Endothelial cell of umbilical vein (primary cell): ENCODE data around the gene XXYLT1. TPM values are rescaled to one million over a fixed set of nuclear protein-coding genes. Genes with fewer than 3 reads are reported as not detected.

Experiments used
- BruUV-seq: library from RNA; stranded (reverse); fragments of 400-500 nt; replicated peaks from 2 replicates; lab custom pipeline; 2021; lab: Mats Ljungman, UMichigan
- CTCF ChIA-PET: fragments of 300-600, 350-600 bp; sonication (Branson Sonifier 250); formaldehyde crosslinking; loops from one replicate; lab custom pipeline; 2021; ENCODE audit warnings: antibody characterized with exemption, inconsistent platforms; lab: Charles Lee
- POLR2A ChIA-PET: fragments of 300-600, 350-600 bp; sonication (Branson Sonifier 250); formaldehyde crosslinking; loops from one replicate; lab custom pipeline; 2021; ENCODE audit warnings: antibody characterized with exemption, inconsistent platforms; lab: Charles Lee
- DNase-seq: peaks from one replicate; pipeline ENCODE4 v3.0.0-alpha.2; 2011; ENCODE audit warnings: low read depth, low spot score
- FAIRE-seq: peaks from 2 replicates; lab custom pipeline; 2011; peaks lifted over from hg19 to GRCh38; lab: Jason Lieb, UNC
- H2AFZ ChIP-seq: 2 replicates; pipeline ENCODE4 v1.6.0; 2012; ENCODE audit warnings: low read depth, low read length, control low read depth, inconsistent platforms
- H3K27ac ChIP-seq: 2 replicates; pipeline ENCODE4 v1.5.1; 2011; ENCODE audit warnings: low read depth, mild to moderate bottlenecking, control low read depth, low read length, moderate library complexity; ENCODE audit not compliant: insufficient read depth
- H3K27me3 ChIP-seq, 2 experiments: 2 replicates each; pipeline versions ENCODE4 v1.6.0 to v1.6.1; 2011; ENCODE audit warnings: low read length in 2 of 2, mixed read lengths in 1 of 2; ENCODE audit not compliant: control insufficient read depth in 2 of 2, insufficient read depth in 2 of 2
- H3K36me3 ChIP-seq, 2 experiments: 2 replicates in 1 of 2; 3 replicates in 1 of 2; pipeline ENCODE4 v1.5.1; 2011; ENCODE audit warnings: low read length in 2 of 2, mild to moderate bottlenecking in 1 of 2, moderate library complexity in 1 of 2; ENCODE audit not compliant: control insufficient read depth in 2 of 2, insufficient read depth in 2 of 2; ENCODE audit errors: extremely low read depth in 1 of 2
- H3K4me1 ChIP-seq: 3 replicates; pipeline ENCODE4 v1.5.1; 2011; ENCODE audit warnings: mild to moderate bottlenecking, low read length; ENCODE audit not compliant: control insufficient read depth, insufficient read depth; ENCODE audit errors: extremely low read depth
- H3K4me2 ChIP-seq: 2 replicates; pipeline ENCODE4 v1.6.1; 2011; ENCODE audit warnings: low read length, control low read depth, mixed read lengths; ENCODE audit not compliant: insufficient read depth
- H3K4me3 ChIP-seq, 3 experiments: fragments of 200-600 bp in 1 of 3; sonication (generic), shearing (Covaris generic) in 1 of 3; replicated peaks in 1 of 3; 2 replicates each; pipeline ENCODE4 v1.5.1; 2011 to 2016; ENCODE audit warnings: control low read depth in 3 of 3, low read length in 3 of 3, mild to moderate bottlenecking in 2 of 3, inconsistent platforms in 1 of 3, low read depth in 1 of 3, moderate library complexity in 1 of 3; ENCODE audit not compliant: insufficient read depth in 1 of 3
- H3K79me2 ChIP-seq: 2 replicates; pipeline ENCODE4 v1.6.0; 2012; ENCODE audit warnings: low read length, inconsistent platforms; ENCODE audit not compliant: control insufficient read depth, insufficient read depth
- H3K9ac ChIP-seq: replicated peaks from 2 replicates; pipeline ENCODE3; 2011; ENCODE audit warnings: low read length, control low read depth; ENCODE audit not compliant: insufficient read depth; ENCODE audit errors: extremely low read depth
- H3K9me1 ChIP-seq: replicated peaks from 3 replicates; pipeline ENCODE4 v1.6.0; 2011; ENCODE audit warnings: mild to moderate bottlenecking, low read length; ENCODE audit not compliant: control insufficient read depth, insufficient read depth; ENCODE audit errors: extremely low read depth
- H3K9me3 ChIP-seq: replicated peaks from 2 replicates; pipeline ENCODE4 v1.5.1; 2012; ENCODE audit warnings: low read length, inconsistent platforms; ENCODE audit not compliant: control insufficient read depth, insufficient read depth
- H4K20me1 ChIP-seq: replicated peaks from 2 replicates; pipeline ENCODE3; 2011; ENCODE audit warnings: mild to moderate bottlenecking, low read length; ENCODE audit not compliant: control insufficient read depth, insufficient read depth; ENCODE audit errors: extremely low read depth
- CTCF ChIP-seq, 2 donors: IDR thresholded peaks; 1 replicate in 1 of 2; 2 replicates in 1 of 2; pipeline ENCODE4 v1.5.1; 2011; ENCODE audit warnings: low read length in 2 of 2, mild to moderate bottlenecking in 2 of 2, moderate library complexity in 2 of 2, control low read depth in 1 of 2, inconsistent platforms in 1 of 2, low read depth in 1 of 2; ENCODE audit not compliant: insufficient read depth in 1 of 2; ENCODE audit errors: extremely low read depth in 1 of 2
- EZH2 ChIP-seq: IDR thresholded peaks from 2 replicates; pipeline ENCODE4 v1.6.1; 2012; ENCODE audit warnings: borderline replicate concordance, low read depth, mild to moderate bottlenecking, moderate library complexity, low read length, inconsistent platforms; ENCODE audit not compliant: severe bottlenecking
- FOS ChIP-seq: IDR thresholded peaks from 2 replicates; pipeline ENCODE4 v1.6.1; 2011; ENCODE audit warnings: mild to moderate bottlenecking, low read length, moderate library complexity, borderline replicate concordance; ENCODE audit not compliant: insufficient read depth
- GATA2 ChIP-seq: IDR thresholded peaks from 2 replicates; pipeline ENCODE4 v1.7.0; 2011; ENCODE audit warnings: low read depth, mild to moderate bottlenecking, moderate library complexity, mixed read lengths, low read length; ENCODE audit not compliant: insufficient read length, insufficient read depth
- JUN ChIP-seq: IDR thresholded peaks from 2 replicates; pipeline ENCODE4 v1.6.1; 2011; ENCODE audit warnings: borderline replicate concordance, low read depth; ENCODE audit not compliant: insufficient read length, insufficient read depth
- MAX ChIP-seq: IDR thresholded peaks from 2 replicates; pipeline ENCODE4 v1.6.1; 2011; ENCODE audit not compliant: insufficient read depth, insufficient read length
- MYC ChIP-seq: IDR thresholded peaks from one replicate; pipeline ENCODE4 v1.6.1; 2011; ENCODE audit warnings: mild to moderate bottlenecking, low read depth, low read length
- POLR2A ChIP-seq: IDR thresholded peaks from 2 replicates; pipeline ENCODE4 v1.6.1; 2012; ENCODE audit warnings: low read depth, mild to moderate bottlenecking, control low read depth, low read length
- POLR2AphosphoS5 ChIP-seq: IDR thresholded peaks from 2 replicates; pipeline ENCODE4 v1.6.1; 2012; ENCODE audit warnings: low read depth, mild to moderate bottlenecking, control low read depth, low read length, moderate library complexity; ENCODE audit not compliant: insufficient read depth
- dilution Hi-C: fragments of 300-500 bp; cut with MboI; formaldehyde crosslinking; loops from one replicate; pipeline ENCODE4 v1.15.0; 2019; ENCODE audit warnings: low sequenced_read_pairs; ENCODE audit not compliant: extremely low pct_ligation_motif_present
- intact Hi-C: fragments of 100-400 bp; cut with micrococcal nuclease; formaldehyde crosslinking; loops from one replicate; pipeline ENCODE4 v1.10.0; 2022
- polyA plus RNA-seq, 4 experiments: library from polyadenylated mRNA; depleted of rRNA in 3 of 4; stranded (reverse) in 3 of 4; unstranded in 1 of 4; fragments of >200 nt; gene quantifications; 2 replicates each; pipeline versions ENCODE4 v1.2.1 to v1.2.3, GENCODE V29; 2011 to 2012; ENCODE audit warnings: missing spikeins in 1 of 4
- total RNA-seq: library from RNA; stranded (reverse); gene quantifications from 2 replicates; pipeline ENCODE4 v1.2.3, GENCODE V29; 2021

Gene XXYLT1
- total and polyA plus RNA-seq, 2 donors (not counting 3 experiments of a cell fraction or from before 2014, with no cell fraction given) = 54.4 to 78.1 TPM

- ChIA-PET POLR2A (interaction anchor here (0.6 kb wide), 1 partner anchor 296 kb away, joined by 3 read pairs; no protein-coding TSS in a partner anchor), CTCF (interaction anchor here (0.9 to 1.5 kb wide), 3 partner anchors 9 to 504 kb away, joined by 3 to 7 read pairs (median 3); no protein-coding TSS in a partner anchor)
- H3K9ac ChIP-seq = no peak overlapping the region
- H2AFZ ChIP-seq = no peak overlapping the region
- intact Hi-C loops (no loop called here), dilution Hi-C loops (no loop called here)
- no peak overlapping the region for H3K4me2 ChIP-seq
- H3K36me3 ChIP-seq = no peaks in the 10 kb centered on the region
- no peaks in the 10 kb centered on the region for H3K27me3 ChIP-seq
- peaks cover 22% of the 10 kb centered on the region for H3K79me2 ChIP-seq
- H3K27ac ChIP-seq = no peak overlapping the region
- BruUV-seq = no TSS peak
- no peaks in the 10 kb centered on the region for H3K9me3 ChIP-seq
- DNase-seq = no peak
- peaks cover 50% of the 10 kb centered on the region for H3K4me1 ChIP-seq
- TF ChIP-seq POLR2AphosphoS5 (no peak), FOS (no peak), CTCF (IDR thresholded peaks at IDR 0.05; ENCODE audit: extremely low read depth in 1 of 2, insufficient read depth in 1 of 2, low read depth in 1 of 2, low read length in 2 of 2) (no peak), JUN (no peak), MYC (no peak), EZH2 (no peak), MAX (no peak), POLR2A (no peak), GATA2 (no peak)
- FAIRE-seq = no peak
- no peak overlapping the region for H3K4me3 ChIP-seq
- no peaks in the 10 kb centered on the region for H4K20me1 ChIP-seq
- no peaks in the 10 kb centered on the region for H3K9me1 ChIP-seq
Observed at GRCh38 chr3:195186041-195186709, 84.8 kb downstream of the XXYLT1 start.
